ENCODE data around the gene HAAO. TPM values are rescaled to one million over a fixed set of nuclear protein-coding genes. Genes with fewer than 3 reads are reported as not detected.
A peak's percentile ranks its signal among the peaks of the same experiment; 100 is the strongest.
"Not testable (repeated sequence)": the region's sequence is repeated elsewhere in the genome, so short reads cannot be mapped to it uniquely, and the experiment has no call there.

The HAAO gene
- 14.3 TPM for total RNA-seq

DNA sequence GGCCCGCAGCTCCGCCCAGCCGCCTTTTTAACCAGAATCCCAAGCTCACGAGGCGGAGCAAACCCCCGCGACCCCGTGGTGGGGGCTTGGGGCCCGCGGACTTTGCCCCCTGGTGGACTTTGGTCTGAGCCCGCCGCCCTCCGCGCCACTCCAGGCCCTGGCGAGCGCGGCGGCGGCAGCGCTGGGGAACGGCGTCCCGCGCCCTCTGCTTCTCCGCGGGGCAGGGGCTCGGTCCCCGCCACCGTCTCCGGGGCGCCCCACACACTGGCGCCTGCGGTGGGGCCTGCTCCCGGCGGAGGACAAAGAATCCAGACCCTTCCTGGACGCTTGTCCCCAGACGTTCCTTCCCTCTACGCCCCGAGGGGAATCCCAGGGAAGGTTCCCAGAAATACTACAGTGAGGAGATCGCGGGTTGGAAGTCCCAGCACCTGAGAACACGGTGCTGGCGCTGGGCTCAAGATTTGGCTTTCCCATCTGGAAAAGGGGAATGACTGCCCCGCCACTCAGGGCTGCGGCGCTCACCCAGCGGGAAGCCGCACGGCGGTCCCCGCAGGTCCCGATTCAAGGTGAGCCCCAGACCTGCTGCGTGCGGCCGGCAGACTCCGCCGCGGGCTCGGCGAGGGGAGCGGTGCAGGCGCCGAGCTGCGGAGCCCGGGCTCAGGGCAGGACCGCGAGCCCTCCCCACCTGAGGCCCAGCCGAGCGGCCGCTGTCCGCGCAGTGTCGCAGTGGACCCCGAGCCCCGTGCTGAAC, at the start of gene HAAO:
Gene HAAO (minus strand): TSS at position 1 of the 751 bp plus-strand sequence. CDS start 47 bp downstream, outside the sequence.
- intact Hi-C loops (cut with DNase I) = no loop called here
- DNase-seq (ENCODE audit: low spot score) = peak; percentile 81
- peak; percentile 84 for ATAC-seq

DNA sequence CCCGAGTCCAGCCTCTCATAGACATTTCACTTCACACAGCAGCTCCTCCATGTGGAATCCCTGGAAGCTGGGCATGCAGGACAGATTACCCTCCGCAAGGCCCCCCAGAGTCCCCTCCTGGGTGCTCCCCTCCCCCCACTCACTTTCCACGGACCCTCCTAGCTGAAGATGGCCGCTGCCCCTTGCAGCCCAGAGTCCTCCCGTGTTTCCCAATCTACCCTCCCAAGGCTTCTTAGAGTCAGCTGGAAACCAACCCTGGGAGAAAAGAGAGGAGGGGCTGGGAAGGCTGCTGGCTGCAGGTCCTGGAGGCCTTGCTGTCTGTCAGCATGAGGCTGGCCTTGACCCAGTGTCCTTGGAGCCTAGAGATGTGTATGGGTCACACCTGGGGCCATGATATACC, 49.0 kb upstream of the HAAO start:
- intact Hi-C loops (cut with DNase I) = no loop called here
- ATAC-seq = no peak
- no peak for DNase-seq (ENCODE audit: low spot score)

DNA sequence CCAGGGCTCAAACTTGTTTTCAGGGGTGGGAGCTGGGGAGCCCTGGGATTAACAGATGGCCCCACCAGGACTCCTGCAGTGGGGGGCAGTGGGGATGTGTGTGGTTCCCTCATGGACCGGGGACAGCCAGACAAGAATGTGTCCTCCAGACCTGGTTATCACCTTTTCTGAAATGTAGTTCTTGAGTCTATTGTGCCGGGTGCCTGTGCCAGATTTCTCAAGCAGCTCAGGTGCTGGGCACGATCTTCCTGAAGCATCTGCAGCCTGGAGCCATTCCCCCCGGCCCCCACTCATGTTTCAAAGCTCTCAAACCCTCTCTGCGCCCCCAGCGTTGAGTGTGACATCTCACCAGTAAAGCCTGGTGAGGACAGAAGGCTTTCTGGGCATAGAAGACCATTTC, 48.4 kb upstream of the HAAO start:
- intact Hi-C loops (cut with DNase I) = no loop called here
- DNase-seq (ENCODE audit: low spot score) (no peak), ATAC-seq (no peak)

DNA sequence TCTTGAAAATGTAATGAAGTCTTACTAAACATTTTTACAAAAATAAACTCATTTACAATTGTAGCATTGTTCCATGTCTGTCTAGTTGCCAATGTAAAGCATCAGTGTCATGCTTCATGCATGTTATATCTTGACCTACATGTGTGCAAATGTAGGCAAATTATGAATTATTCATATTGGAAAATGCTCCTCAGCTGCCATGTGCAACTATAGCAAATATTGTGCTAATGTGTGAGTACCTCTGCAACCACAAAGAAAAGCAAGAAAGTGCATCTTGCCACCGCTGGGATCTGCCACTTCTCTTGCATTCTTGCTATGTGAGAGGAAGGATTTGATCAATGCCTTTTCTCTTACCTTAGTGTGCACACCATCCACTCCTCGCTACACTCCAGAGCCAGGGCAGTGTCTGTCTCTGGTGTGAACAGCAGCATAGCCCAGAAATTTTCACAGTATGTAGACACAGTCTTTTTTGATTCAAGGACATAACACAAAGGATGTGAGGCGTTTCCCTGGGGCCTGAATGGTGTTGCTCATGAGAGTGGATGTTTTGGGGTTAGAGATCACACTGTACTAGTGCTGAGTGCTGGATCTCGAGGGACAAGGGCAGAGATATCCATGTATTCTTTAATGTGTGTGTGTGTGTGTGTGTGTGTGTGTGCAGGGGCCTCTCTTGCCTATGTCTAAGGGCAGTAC, 47.6 kb upstream of the HAAO start:
- intact Hi-C loops (cut with DNase I) = loop anchor here (10.0 kb wide), 1 partner anchor 395 kb away; no protein-coding TSS in a partner anchor
- DNase-seq (ENCODE audit: low spot score) (no peak), ATAC-seq (no peak)

DNA sequence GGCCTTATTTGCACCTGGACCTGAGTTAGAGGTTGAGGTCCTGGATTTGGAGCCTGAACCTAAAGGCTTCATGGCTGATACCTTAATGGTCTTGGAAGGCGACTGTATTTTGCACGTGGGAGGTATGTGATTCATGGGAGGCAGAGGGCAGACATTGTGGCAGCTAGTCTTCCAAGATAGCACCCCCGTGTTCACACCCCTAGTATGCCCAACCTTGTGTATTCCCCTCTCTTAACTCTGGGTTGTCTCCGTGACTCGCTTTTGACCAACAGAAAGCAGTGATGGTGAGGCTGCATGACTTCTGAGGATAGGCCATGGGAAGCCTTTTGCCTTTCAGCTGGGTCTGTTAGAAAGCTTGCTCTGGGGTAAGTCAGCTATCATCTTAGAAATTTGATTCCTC, 45.8 kb upstream of the HAAO start:
- DNase-seq (ENCODE audit: low spot score) = no peak
- intact Hi-C loops (cut with DNase I) = loop anchor here (10.0 kb wide), 1 partner anchor 397 kb away; no protein-coding TSS in a partner anchor
- no peak for ATAC-seq

DNA sequence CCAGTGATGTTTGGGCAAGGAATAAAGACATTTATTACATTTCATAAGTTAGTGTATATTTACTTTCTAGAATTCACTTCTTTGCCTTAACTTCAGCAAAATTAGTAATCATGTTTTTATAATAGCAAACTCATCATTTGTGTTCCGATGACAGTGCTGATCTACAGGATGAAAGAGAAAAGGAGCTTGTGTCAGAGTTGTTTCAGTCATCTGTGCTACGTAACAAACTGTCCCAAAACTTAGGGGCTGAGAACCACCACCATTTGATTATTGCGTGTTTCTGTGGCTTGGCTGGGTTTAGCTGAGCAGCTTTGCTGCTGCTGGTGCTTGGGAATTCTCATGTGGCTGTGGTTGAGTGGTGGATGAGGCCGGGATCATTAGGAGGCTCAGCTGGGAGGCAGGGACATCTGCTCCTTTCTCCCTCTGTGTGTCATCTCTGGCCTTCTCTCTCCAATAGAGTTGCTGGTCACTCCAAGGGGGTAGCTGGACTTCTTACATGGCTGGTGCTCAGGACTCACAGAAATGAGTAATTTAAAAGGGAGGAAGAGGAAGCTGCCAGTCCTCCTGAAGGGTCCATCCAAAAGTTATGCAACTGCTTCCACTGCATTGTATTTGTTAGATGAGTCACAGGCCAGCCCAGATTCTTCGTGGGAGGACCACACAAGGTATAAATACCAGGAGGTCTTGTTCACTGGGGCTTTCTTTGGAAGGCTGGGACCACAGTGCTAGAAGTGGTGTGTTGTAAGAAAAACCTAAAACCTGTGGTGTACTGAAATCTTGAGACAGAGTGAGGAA, 43.4 kb upstream of the HAAO start:
- DNase-seq (ENCODE audit: low spot score) (no peak), ATAC-seq (peak; percentile 93)
- intact Hi-C loops (cut with DNase I) = loop anchor here (10.0 kb wide), 1 partner anchor 399 kb away; no protein-coding TSS in a partner anchor

DNA sequence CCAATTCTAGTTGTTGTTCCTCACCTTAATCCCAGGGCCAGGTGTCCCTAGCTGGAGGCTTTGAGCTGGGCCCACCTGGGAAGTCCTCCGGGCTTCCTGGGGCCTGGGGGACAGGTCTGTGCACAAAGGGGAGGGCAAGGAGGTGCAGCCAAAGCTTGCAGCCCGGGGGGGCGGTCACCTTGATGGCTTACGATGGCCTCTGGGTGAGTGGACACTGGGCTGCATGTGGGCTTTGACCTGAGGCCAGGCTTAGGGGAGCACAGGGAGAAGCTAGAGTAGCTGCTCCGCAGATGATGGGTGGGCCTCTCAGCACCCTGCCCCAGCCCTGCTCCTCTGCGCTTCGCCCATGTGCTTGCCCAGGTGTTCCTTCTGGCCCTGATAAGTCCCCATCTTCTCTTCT, 41.8 kb upstream of the HAAO start:
- DNase-seq (ENCODE audit: low spot score) (no peak), ATAC-seq (no peak)
- intact Hi-C loops (cut with DNase I) = loop anchor here (10.0 kb wide), 1 partner anchor 401 kb away; no protein-coding TSS in a partner anchor

DNA sequence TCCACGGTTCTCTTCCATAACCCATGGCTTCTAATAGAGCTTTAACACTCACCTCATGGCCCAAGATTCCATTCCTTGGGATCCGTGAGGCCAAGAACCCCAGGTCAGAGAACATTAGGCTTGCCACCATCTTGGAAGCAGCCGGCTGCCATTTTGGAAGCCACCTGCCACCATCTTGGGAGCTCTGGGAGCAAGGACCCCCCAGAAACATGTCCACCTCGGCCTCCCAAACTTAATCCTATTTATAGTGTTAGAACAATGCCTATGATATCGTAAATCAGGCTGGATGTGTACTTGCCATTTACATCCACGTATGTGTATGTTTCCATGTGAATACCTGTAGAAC, 39.9 kb upstream of the HAAO start:
- intact Hi-C loops (cut with DNase I) = loop anchor here (10.0 kb wide), 1 partner anchor 403 kb away; no protein-coding TSS in a partner anchor
- ATAC-seq (no peak), DNase-seq (ENCODE audit: low spot score) (no peak)

DNA sequence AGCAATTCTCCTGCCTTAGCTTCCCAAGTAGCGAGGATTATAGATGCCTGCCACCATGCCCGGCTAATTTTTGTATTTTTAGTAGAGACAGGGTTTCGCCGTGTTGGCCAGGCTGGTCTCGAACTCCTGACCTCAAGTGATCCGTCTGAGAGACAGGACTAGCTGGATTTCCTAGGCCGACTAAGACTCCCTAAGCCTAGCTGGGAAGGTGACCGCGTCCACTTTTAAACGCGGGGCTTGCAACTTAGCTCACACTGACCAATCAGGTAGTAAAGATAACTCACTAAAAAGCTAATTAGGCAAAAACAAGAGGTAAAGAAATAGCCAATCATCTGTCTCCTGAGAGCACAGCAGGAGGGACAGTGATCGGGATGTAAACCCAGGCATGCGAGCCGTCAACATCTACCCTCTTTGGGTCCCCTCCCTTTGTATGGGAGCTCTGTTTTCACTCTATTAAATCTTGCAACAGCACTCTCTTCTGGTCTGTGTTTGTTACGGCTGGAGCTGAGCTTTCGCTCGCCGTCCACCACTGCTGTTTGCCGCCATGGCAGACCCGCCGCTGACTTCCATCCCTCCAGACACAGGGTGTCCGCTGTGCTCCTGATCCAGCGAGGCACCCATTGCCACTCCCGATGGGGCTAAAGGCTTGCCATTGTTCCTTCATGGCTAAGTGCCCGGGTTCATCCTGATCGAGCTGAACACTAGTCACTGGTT, 39.3 kb upstream of the HAAO start:
- intact Hi-C loops (cut with DNase I) = loop anchor here (10.0 kb wide), 1 partner anchor 403 kb away; no protein-coding TSS in a partner anchor
- DNase-seq (ENCODE audit: low spot score); ATAC-seq: not testable (repeated sequence)

DNA sequence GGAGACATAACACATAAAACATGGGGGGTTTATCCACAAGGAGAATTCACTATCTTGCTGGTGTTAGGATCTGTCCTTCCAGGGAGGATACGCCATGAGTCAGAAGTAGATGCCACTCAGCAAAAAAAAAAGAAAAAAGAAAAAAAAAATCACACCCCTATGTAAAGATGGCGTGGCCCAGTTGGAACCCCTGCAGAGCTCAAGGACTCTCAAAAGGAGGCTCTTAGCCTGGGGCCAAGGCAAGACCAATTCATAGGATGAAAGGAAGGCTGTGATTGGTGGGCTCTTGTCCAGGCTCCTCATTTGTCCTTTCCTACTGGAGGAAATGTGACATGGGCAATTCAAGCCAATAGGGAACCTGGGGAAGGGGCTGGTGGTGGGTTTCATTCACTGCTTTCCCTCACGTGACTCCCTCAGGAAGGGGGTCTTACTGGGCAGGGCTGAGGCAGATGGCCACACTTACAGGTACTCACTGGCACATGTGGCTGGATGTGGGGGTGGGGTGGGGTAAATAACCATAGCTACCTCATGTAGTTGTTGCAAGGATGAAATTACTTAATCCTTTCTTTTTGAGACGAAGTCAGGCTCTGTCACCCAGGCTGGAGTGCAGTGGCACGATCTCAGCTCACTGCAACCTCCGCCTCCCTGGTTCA, 38.7 kb upstream of the HAAO start:
- no peak for DNase-seq (ENCODE audit: low spot score)

DNA sequence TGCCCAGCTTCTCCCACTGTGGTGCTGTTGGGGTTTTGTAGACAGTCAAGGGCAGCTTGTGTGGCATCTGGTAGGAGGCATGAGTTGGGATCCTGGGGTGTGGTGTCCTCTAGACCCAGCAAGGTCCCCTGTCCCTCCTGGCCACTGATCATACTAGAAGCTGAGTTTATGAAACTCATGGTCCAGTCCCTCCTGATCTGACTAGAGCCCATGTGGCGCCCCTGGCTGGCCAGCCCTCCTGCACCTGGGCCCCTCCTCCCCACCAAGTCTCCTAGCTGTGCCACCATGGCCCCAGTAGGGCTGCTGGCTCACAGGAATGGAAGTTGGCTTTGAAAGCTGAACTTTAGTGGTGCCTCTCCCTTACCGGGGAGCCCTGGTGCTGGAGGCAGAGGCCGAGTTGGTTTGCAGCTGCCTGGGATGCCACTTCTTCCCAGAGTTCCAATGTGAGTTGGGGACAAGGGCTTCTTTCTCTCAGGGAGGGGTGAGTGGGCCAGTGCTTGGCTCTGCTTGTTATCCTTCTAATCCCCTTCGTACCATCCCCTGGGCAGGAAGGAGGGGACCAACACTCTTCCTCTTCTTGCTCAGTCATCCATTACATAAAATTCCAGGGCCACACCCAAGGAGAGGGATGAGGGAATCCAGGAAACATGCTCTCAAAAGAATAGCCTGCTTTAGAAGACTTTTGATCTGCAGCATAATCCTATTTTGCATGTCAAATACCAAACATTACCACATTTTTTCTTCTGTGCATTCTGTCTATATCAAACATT, 37.5 kb upstream of the HAAO start:
- ATAC-seq (no peak), DNase-seq (ENCODE audit: low spot score) (no peak)
- intact Hi-C loops (cut with DNase I) = loop anchor here (5.0 to 10.0 kb wide), 2 partner anchors 405 to 657 kb away; no protein-coding TSS in a partner anchor

More for the DNA sequence above, 38.7 kb upstream of the HAAO start:
- intact Hi-C loops (cut with DNase I) = loop anchor here (10.0 kb wide), 1 partner anchor 404 kb away; no protein-coding TSS in a partner anchor
- ATAC-seq = no peak

DNA sequence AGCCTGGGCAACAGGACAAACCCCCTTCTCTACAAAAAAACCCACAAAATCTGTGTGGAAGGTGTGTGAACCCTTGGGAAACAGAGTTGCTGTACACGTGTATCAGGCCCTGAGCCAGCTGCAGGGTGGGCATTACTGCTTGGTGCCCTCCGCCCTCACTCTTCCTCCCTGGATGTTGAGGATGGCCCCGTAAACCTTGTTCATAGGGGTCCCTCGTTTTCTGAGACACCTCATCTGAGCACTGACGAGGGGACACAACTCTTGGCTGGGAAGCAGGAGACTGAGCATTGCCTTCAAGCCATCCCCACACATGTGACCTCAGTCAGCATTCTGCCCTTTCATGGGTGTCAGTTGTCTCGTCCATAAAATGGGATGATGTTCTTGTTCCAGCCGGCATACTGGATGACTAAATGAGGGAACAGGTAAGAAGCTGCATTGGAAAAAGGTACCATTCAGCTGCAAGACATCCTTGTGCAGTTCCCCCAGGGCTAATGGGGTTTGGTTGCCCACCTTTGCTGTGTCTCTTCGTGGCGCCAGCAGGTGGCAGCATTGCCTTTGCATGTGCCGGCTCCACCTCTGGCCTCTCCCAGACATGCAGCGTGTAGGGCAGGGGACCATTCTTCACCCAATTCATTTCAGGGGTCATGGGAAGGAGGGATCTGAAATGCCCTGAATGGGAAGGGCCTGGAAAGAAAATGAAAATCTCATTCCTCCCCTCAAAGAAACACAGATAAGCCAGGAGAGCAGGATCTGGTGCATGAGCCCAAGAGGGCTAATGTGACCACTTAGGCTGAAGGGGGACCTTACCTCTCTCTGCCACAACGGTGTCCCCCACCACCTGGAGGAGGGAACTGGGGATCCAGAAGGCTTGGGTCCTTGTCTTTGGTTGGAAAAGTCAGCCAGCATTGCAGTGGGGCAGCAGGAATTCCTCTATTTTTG, 36.4 kb upstream of the HAAO start:
- intact Hi-C loops (cut with DNase I) = loop anchor here (5.0 kb wide), 1 partner anchor 659 kb away; no protein-coding TSS in a partner anchor
- DNase-seq (ENCODE audit: low spot score) (peak; percentile 90), ATAC-seq (peak; percentile 93)

DNA sequence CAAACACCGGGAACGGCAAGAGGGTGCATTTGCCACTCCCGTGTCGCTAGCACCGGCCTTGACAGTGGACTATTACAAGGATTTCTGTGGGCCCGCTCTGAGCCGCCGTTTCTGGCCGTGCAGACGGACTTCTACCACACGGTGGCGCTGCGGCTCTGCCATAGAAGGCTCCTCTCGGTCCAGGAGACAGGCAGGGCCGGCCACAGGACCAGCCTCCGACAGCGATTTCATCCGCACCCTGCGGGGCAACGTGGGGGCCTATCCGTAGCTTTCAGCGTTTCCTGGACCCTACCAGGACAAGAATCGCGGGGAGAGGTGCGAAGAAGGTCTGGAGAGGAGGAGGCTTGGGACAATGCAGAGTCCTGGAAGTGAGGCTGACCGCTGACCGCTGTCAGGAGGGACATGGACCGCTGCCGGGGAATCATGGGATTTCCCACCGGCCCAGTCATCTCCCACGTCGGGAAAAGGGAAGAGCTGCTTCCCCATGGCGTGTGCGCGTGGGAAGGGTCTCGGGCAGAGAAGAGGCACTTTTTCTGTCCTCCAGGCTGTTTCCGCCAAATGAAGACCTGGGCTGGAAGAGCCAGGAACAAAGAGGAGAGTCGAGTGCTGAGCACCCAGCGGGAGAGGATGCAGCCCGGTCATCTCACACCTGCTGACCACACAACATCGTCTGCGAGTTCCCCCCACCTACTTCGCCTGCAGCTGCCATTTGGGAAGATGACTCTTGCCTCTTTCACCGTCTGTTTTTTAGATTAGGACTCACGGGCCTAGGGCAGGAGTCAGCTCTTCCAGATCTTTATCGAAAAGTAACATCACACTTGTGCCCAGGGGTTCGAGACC, 35.5 kb upstream of the HAAO start:
- DNase-seq (ENCODE audit: low spot score) (peak; percentile 98), ATAC-seq (peak; percentile 95)
- intact Hi-C loops (cut with DNase I) = loop anchor here (5.0 kb wide), 1 partner anchor 659 kb away; no protein-coding TSS in a partner anchor

DNA sequence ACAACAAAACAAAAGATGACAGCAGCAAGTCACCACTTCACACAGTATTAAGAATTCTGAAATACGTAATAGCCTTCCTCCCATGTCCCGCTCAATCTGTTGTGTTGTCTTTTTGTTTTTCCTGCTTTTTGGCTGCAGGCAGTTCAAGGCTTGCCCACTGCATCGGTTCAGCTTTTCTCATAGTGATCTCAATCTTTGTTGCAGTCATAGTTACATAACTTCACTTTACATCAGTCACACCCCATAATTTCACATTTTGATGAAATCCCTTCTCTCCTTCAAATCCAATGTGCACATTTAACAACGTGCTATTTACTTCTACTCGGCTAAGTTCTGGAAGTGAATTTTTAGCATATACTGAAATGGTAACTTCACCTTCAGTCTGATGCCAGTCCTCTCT, 33.8 kb upstream of the HAAO start:
- DNase-seq (ENCODE audit: low spot score) = no peak
- intact Hi-C loops (cut with DNase I) = loop anchor here (5.0 kb wide), 1 partner anchor 661 kb away; no protein-coding TSS in a partner anchor
- ATAC-seq = no peak

DNA sequence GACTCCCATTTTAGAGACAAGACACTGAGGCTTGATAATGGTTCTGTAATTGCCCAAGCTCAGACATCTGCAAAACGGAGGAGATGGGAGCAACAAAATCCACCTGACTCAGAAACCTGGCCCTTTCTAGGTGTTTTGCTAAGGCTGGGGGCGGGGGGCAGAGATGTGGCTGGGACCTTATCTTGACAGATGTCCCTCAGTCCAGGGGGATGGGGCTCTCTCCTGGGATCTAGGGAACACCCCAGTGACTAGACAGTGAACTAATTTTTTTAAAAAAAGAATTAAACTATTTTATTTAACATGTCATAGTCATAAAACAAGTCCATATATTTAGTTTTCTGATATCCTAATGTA, 32.0 kb upstream of the HAAO start:
- ATAC-seq (no peak), DNase-seq (ENCODE audit: low spot score) (no peak)
- intact Hi-C loops (cut with DNase I) = no loop called here

Measured in sciatic nerve (tissue), 2 donors.